ENCODE measurements around the gene TESMIN.

- TF ChIP-seq POLR2A (IDR thresholded peaks at IDR 0.05) (no peak), CTCF (IDR thresholded peaks at IDR 0.05 in 4 of 5, conservative IDR thresholded peaks at IDR 0.05 in 1 of 5) (no peak)
Measured at GRCh38 chr11:68741463-68741862, 9.9 kb downstream of the TESMIN start.
